Measurements from ENCODE around the gene EIF4ENIF1. TPM values are rescaled to one million over a fixed set of nuclear protein-coding genes. Genes with fewer than 3 reads are reported as not detected.

EIF4ENIF1 gene
- total RNA-seq, 1 donor from 2014 or later = 29.0 TPM

- TF ChIP-seq CTCF (IDR thresholded peaks at IDR 0.05; ENCODE audit: borderline replicate concordance) = no peak
- no peak for DNase-seq
- no peak overlapping the region for H3K27ac ChIP-seq (replicated peaks)
- intact Hi-C loops (cut with micrococcal nuclease) = no loop called here
- no peaks in the 10 kb centered on the region for H3K27me3 ChIP-seq (ENCODE audit: low read depth)
- H3K4me1 ChIP-seq = no peaks in the 10 kb centered on the region
- H3K9me3 ChIP-seq (replicated peaks) = peaks cover 10% of the 10 kb centered on the region
- no peak overlapping the region for H3K4me3 ChIP-seq
- peaks cover 14% of the 10 kb centered on the region for H3K36me3 ChIP-seq
Observed at GRCh38 chr22:31504282-31504681, 14.6 kb upstream of the EIF4ENIF1 start.

- H3K36me3 ChIP-seq = peaks cover 9% of the 10 kb centered on the region
- DNase-seq = no peak
- no peaks in the 10 kb centered on the region for H3K4me1 ChIP-seq
- H3K4me3 ChIP-seq = no peak overlapping the region
- H3K27me3 ChIP-seq (ENCODE audit: low read depth) = no peaks in the 10 kb centered on the region
- peaks cover 10% of the 10 kb centered on the region for H3K9me3 ChIP-seq (replicated peaks)
- no peak for TF ChIP-seq CTCF (IDR thresholded peaks at IDR 0.05; ENCODE audit: borderline replicate concordance)
- intact Hi-C loops (cut with micrococcal nuclease) = no loop called here
- no peak overlapping the region for H3K27ac ChIP-seq (replicated peaks)
Observed at GRCh38 chr22:31503211-31503964, 13.7 kb upstream of the EIF4ENIF1 start.

- Histone ChIP-seq H3K27ac (replicated peaks) (no peak overlapping the region), H3K9me3 (replicated peaks) (no peaks in the 10 kb centered on the region), H3K4me1 (peaks cover 9% of the 10 kb centered on the region), H3K4me3 (no peak overlapping the region), H3K36me3 (peaks cover 9% of the 10 kb centered on the region), H3K27me3 (ENCODE audit: low read depth) (no peaks in the 10 kb centered on the region)
- intact Hi-C loops (cut with micrococcal nuclease) = no loop called here
- no peak for TF ChIP-seq CTCF (IDR thresholded peaks at IDR 0.05; ENCODE audit: borderline replicate concordance)
- DNase-seq = no peak
Observed at GRCh38 chr22:31501738-31502137, 12.1 kb upstream of the EIF4ENIF1 start.

GRCh38 chr22:31497148-31497938 lies 7.7 kb upstream of the EIF4ENIF1 start:
- TF ChIP-seq CTCF (IDR thresholded peaks at IDR 0.05; ENCODE audit: borderline replicate concordance) = no peak
- Histone ChIP-seq H3K27me3 (ENCODE audit: low read depth) (no peaks in the 10 kb centered on the region), H3K27ac (replicated peaks) (no peak overlapping the region), H3K4me3 (peak overlapping the region; percentile 80), H3K36me3 (peaks cover 9% of the 10 kb centered on the region), H3K9me3 (replicated peaks) (no peaks in the 10 kb centered on the region), H3K4me1 (peaks cover 39% of the 10 kb centered on the region)
- intact Hi-C loops (cut with micrococcal nuclease) = no loop called here
- no peak for DNase-seq

GRCh38 chr22:31496735-31497146 lies 7.1 kb upstream of the EIF4ENIF1 start:
- Histone ChIP-seq H3K36me3 (peaks cover 9% of the 10 kb centered on the region), H3K27ac (replicated peaks) (peak overlapping the region; percentile 86), H3K4me3 (peak overlapping the region; percentile 80), H3K27me3 (ENCODE audit: low read depth) (no peaks in the 10 kb centered on the region), H3K4me1 (peaks cover 39% of the 10 kb centered on the region), H3K9me3 (replicated peaks) (no peaks in the 10 kb centered on the region)
- intact Hi-C loops (cut with micrococcal nuclease) = no loop called here
- TF ChIP-seq CTCF (IDR thresholded peaks at IDR 0.05; ENCODE audit: borderline replicate concordance) = no peak
- DNase-seq = no peak

Data from left ventricle myocardium inferior (tissue), 1 donor.